AG09319 (cell line): ENCODE data around the gene GGT5.
"Not testable (repeated sequence)": the region's sequence is repeated elsewhere in the genome, so short reads cannot be mapped to it uniquely, and the experiment has no call there.

Source experiments
- DNase-seq: peaks from one replicate; pipeline ENCODE4 v3.0.0-alpha.2; 2010; ENCODE audit warnings: low read depth; ENCODE audit errors: extremely low read depth
- CTCF ChIP-seq: IDR thresholded peaks from 2 replicates; pipeline ENCODE4 v1.5.1; 2011; ENCODE audit warnings: low read depth, mild to moderate bottlenecking, inconsistent platforms, low read length, moderate library complexity

The GGT5 gene

GRCh38 chr22:24245030-24245431 lies at the start of gene GGT5:
Gene GGT5 (minus strand): TSS chr22:24245082. CDS start chr22:24244725, 357 bp downstream.
- DNase-seq = not testable (repeated sequence)

- DNase-seq = not testable (repeated sequence)
Observed at GRCh38 chr22:24292202-24292830, 47.4 kb upstream of the GGT5 start.

GRCh38 chr22:24291515-24292201 lies 46.8 kb upstream of the GGT5 start:
- no peak for DNase-seq

GRCh38 chr22:24290459-24290858 lies 45.6 kb upstream of the GGT5 start:
- no peak for DNase-seq
- TF ChIP-seq CTCF = no peak

More at GRCh38 chr22:24291515-24292201, 46.8 kb upstream of the GGT5 start:
- no peak for TF ChIP-seq CTCF

- TF ChIP-seq CTCF = no peak
- no peak for DNase-seq
Observed at GRCh38 chr22:24289741-24290163, 44.9 kb upstream of the GGT5 start.

GRCh38 chr22:24289114-24289513 lies 44.2 kb upstream of the GGT5 start:
- peak; percentile 64 for DNase-seq
- TF ChIP-seq CTCF = no peak

- DNase-seq = not testable (repeated sequence)
Observed at GRCh38 chr22:24287801-24288200, 42.9 kb upstream of the GGT5 start.

GRCh38 chr22:24287212-24287611 lies 42.3 kb upstream of the GGT5 start:
- not testable (repeated sequence) for DNase-seq

- DNase-seq = no peak
- TF ChIP-seq CTCF = no peak
Observed at GRCh38 chr22:24285245-24285644, 40.4 kb upstream of the GGT5 start.
